ENCODE results near the gene ARL5C. TPM values are rescaled to one million over a fixed set of nuclear protein-coding genes. Genes with fewer than 3 reads are reported as not detected.

ARL5C gene
- total and polyA plus RNA-seq, 4 donors, result not detected

GRCh38 chr17:39144416-39144840 lies 21.5 kb downstream of the ARL5C start:
- Histone ChIP-seq H3K4me1 (ENCODE audit: control insufficient read depth in 4 of 4, insufficient read depth in 4 of 4, low read length in 3 of 4) (no peaks in the 10 kb centered on the region), H3K9ac (ENCODE audit: low read depth in 1 of 2, low read length in 2 of 2) (no peak overlapping the region), H3K9me3 (ENCODE audit: control insufficient read depth in 4 of 4, low read length in 3 of 4) (no peaks in the 10 kb centered on the region), H3K4me3 (ENCODE audit: low read depth in 1 of 3, low read length in 3 of 3) (no peak overlapping the region), H3K36me3 (ENCODE audit: control insufficient read depth in 4 of 4, insufficient read depth in 3 of 4, low read depth in 1 of 4, low read length in 3 of 4) (no peaks in the 10 kb centered on the region), H3K27ac (ENCODE audit: low read depth in 1 of 2, low read length in 2 of 2) (no peak overlapping the region), H3K27me3 (ENCODE audit: control insufficient read depth in 4 of 4, insufficient read depth in 4 of 4, low read length in 3 of 4) (no peaks in the 10 kb centered on the region)
- WGBS, result 72% methylated on average over 9 of the region's 9 CpGs
- TF ChIP-seq SP1 (IDR thresholded peaks at IDR 0.05) (no peak), RXRA (IDR thresholded peaks at IDR 0.05) (no peak), FOXA2 (IDR thresholded peaks at IDR 0.05) (no peak), HNF4A (conservative IDR thresholded peaks at IDR 0.05) (no peak), HNF4G (IDR thresholded peaks at IDR 0.05) (no peak), RAD21 (IDR thresholded peaks at IDR 0.05) (no peak), FOXA1 (IDR thresholded peaks at IDR 0.05) (no peak), ATF3 (IDR thresholded peaks at IDR 0.05) (no peak), YY1 (IDR thresholded peaks at IDR 0.05) (no peak), JUND (IDR thresholded peaks at IDR 0.05) (no peak), EGR1 (IDR thresholded peaks at IDR 0.05; ENCODE audit: low read depth in 2 of 2) (no peak)
- TF ChIP-seq, protein P1, sequence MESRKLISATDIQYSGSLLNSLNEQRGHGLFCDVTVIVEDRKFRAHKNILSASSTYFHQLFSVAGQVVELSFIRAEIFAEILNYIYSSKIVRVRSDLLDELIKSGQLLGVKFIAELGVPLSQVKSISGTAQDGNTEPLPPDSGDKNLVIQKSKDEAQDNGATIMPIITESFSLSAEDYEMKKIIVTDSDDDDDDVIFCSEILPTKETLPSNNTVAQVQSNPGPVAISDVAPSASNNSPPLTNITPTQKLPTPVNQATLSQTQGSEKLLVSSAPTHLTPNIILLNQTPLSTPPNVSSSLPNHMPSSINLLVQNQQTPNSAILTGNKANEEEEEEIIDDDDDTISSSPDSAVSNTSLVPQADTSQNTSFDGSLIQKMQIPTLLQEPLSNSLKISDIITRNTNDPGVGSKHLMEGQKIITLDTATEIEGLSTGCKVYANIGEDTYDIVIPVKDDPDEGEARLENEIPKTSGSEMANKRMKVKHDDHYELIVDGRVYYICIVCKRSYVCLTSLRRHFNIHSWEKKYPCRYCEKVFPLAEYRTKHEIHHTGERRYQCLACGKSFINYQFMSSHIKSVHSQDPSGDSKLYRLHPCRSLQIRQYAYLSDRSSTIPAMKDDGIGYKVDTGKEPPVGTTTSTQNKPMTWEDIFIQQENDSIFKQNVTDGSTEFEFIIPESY (IDR thresholded peaks at IDR 0.05), result no peak
- TF ChIP-seq, protein P2, sequence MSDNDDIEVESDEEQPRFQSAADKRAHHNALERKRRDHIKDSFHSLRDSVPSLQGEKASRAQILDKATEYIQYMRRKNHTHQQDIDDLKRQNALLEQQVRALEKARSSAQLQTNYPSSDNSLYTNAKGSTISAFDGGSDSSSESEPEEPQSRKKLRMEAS (IDR thresholded peaks at IDR 0.05), result no peak
- DNase-seq (ENCODE audit: low spot score), result no peak

- 87% methylated on average over 7 of the region's 7 CpGs for WGBS
- no peak overlapping the region for H3K4me3 ChIP-seq (ENCODE audit: low read depth in 1 of 3, low read length in 3 of 3)
- no peak for DNase-seq (ENCODE audit: low spot score)
- no peaks in the 10 kb centered on the region for H3K9me3 ChIP-seq (ENCODE audit: control insufficient read depth in 4 of 4, low read length in 3 of 4)
- no peaks in the 10 kb centered on the region for H3K27me3 ChIP-seq (ENCODE audit: control insufficient read depth in 4 of 4, insufficient read depth in 4 of 4, low read length in 3 of 4)
- no peak overlapping the region for H3K9ac ChIP-seq (ENCODE audit: low read depth in 1 of 2, low read length in 2 of 2)
- H3K4me1 ChIP-seq (ENCODE audit: control insufficient read depth in 4 of 4, insufficient read depth in 4 of 4, low read length in 3 of 4), result no peaks in the 10 kb centered on the region
- H3K36me3 ChIP-seq (ENCODE audit: control insufficient read depth in 4 of 4, insufficient read depth in 3 of 4, low read depth in 1 of 4, low read length in 3 of 4), result no peaks in the 10 kb centered on the region
- H3K27ac ChIP-seq (ENCODE audit: low read depth in 1 of 2, low read length in 2 of 2), result no peak overlapping the region
- no peak for TF ChIP-seq RAD21 (IDR thresholded peaks at IDR 0.05)
- no peak for TF ChIP-seq FOXA2 (IDR thresholded peaks at IDR 0.05)
- TF ChIP-seq, protein P2 (IDR thresholded peaks at IDR 0.05), result no peak
- TF ChIP-seq RXRA (IDR thresholded peaks at IDR 0.05), result no peak
- no peak for TF ChIP-seq ATF3 (IDR thresholded peaks at IDR 0.05)
- TF ChIP-seq NR2F2 (IDR thresholded peaks at IDR 0.05), result no peak
- TF ChIP-seq, protein P1 (IDR thresholded peaks at IDR 0.05), result no peak
- no peak for TF ChIP-seq HNF4G (IDR thresholded peaks at IDR 0.05)
Measured at GRCh38 chr17:39143552-39144093, 22.3 kb downstream of the ARL5C start.

Data from liver (tissue), 9 donors.